ENCODE measurements around the gene FAM107B. TPM values are rescaled to one million over a fixed set of nuclear protein-coding genes. Genes with fewer than 3 reads are reported as not detected.

FAM107B gene
- total and polyA plus RNA-seq, 2 experiments from 2014 or later: 3.4 to 5.2 TPM

DNA sequence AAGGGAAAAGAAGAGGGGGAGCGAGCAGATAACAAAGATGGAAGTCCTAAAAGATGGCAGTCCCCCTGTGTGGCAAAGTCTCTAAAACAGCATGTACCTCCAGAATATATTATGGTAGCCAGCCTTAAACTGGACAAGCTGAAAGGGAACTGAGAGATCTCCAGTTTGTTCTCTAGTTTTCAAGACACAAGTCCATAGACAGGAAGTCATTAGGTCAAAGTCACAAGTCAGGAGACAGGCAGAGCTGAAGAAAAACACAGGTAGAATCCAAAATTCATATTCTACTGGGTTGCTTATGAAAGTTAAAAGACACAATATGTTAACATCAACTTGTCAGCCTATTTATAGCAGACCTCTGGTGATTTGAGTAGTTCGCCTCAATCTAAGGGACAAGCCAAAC lies 38.7 kb downstream of the FAM107B start:
- DNase-seq: no peak
- Histone ChIP-seq H3K4me2 (ENCODE audit: unreplicated experiment) (no peak overlapping the region), H3K4me3 (no peak overlapping the region), H3F3A (ENCODE audit: insufficient read depth) (no peaks in the 10 kb centered on the region), H4K20me1 (ENCODE audit: insufficient read depth) (no peaks in the 10 kb centered on the region), H3K9me2 (ENCODE audit: insufficient read depth) (no peaks in the 10 kb centered on the region), H3K9me3 (ENCODE audit: low read depth) (no peaks in the 10 kb centered on the region), H3K9ac (no peak overlapping the region), H3K27me3 (replicated peaks; ENCODE audit: insufficient read depth) (peaks cover 13% of the 10 kb centered on the region; the same call in 1 of the 2 replicates), H3K79me2 (ENCODE audit: insufficient read depth) (no peaks in the 10 kb centered on the region), H3K36me3 (ENCODE audit: low read depth) (no peaks in the 10 kb centered on the region), H3K27ac (no peak overlapping the region), H2AFZ (no peak overlapping the region), H3K4me1 (ENCODE audit: insufficient read depth) (no peaks in the 10 kb centered on the region)
- TF ChIP-seq EZH2 (IDR thresholded peaks at IDR 0.05; ENCODE audit: insufficient read depth, poor library complexity, severe bottlenecking) (no peak), EZH2phosphoT487 (IDR thresholded peaks at IDR 0.05; ENCODE audit: insufficient read depth, low read depth) (no peak)
- in situ Hi-C loops (cut with MboI): no loop called here
- WGBS, 2 experiments (ENCODE audit: low coverage in 1 of 2, low lambda C conversion rate in 2 of 2, missing lambda C conversion rate in 2 of 2): 70 to 72% methylated on average over 2 of the region's 2 CpGs

DNA sequence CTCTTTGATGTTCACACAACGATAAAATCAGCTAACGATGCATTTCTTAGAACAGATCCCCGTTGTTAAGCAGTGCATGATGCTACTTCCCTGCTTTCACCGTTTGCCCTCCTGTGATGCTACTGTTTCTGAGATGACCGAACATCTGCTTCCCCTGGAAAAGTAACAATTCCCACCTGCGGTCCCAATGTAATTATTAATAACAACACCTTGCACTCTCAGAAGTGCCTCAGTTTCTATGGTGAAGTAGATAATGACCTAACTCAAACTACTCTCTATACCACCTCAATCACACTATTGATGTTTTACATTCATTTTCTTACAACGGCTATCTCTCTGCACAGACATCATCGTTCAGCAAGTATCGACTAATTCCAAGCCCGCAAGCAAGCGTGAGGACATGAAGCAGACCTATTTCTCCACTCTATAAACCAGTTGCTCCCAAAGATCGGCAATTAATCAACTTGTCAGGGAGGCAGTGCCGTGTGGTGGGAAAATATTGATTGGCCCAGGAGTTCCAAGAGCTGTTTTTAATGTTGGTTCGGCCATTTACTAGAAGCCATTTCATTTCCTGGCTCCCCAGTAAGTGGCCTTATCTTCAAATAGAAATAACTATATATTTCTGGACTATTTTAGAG lies 42.7 kb downstream of the FAM107B start:
- no peak overlapping the region for H3K4me2 ChIP-seq (ENCODE audit: unreplicated experiment)
- DNase-seq: no peak
- no peak overlapping the region for H3K9ac ChIP-seq
- no peak for TF ChIP-seq EZH2 (IDR thresholded peaks at IDR 0.05; ENCODE audit: insufficient read depth, poor library complexity, severe bottlenecking)
- no peak for TF ChIP-seq EZH2phosphoT487 (IDR thresholded peaks at IDR 0.05; ENCODE audit: insufficient read depth, low read depth)
- 57 to 61% methylated on average over 14 of the region's 14 CpGs for WGBS, 2 experiments (ENCODE audit: low coverage in 1 of 2, low lambda C conversion rate in 2 of 2, missing lambda C conversion rate in 2 of 2)
- no peak overlapping the region for H3K27ac ChIP-seq
- H4K20me1 ChIP-seq (ENCODE audit: insufficient read depth): no peaks in the 10 kb centered on the region
- H3K4me3 ChIP-seq: no peak overlapping the region
- no peaks in the 10 kb centered on the region for H3K4me1 ChIP-seq (ENCODE audit: insufficient read depth)
- in situ Hi-C loops (cut with MboI): no loop called here
- no peaks in the 10 kb centered on the region for H3K9me2 ChIP-seq (ENCODE audit: insufficient read depth)
- H3K9me3 ChIP-seq (ENCODE audit: low read depth): no peaks in the 10 kb centered on the region
- H3K79me2 ChIP-seq (ENCODE audit: insufficient read depth): no peaks in the 10 kb centered on the region
- H3F3A ChIP-seq (ENCODE audit: insufficient read depth): no peaks in the 10 kb centered on the region
- no peaks in the 10 kb centered on the region for H3K36me3 ChIP-seq (ENCODE audit: low read depth)
- no peak overlapping the region for H2AFZ ChIP-seq
- no peaks in the 10 kb centered on the region; the same call in none of the 2 replicates for H3K27me3 ChIP-seq (replicated peaks; ENCODE audit: insufficient read depth)

GRCh38 chr10:14728346-14728745 lies 46.4 kb downstream of the FAM107B start:
- no peaks in the 10 kb centered on the region for H3K9me2 ChIP-seq (ENCODE audit: insufficient read depth)
- no peak overlapping the region for H3K4me2 ChIP-seq (ENCODE audit: unreplicated experiment)
- no peaks in the 10 kb centered on the region for H3K79me2 ChIP-seq (ENCODE audit: insufficient read depth)
- H2AFZ ChIP-seq: no peak overlapping the region
- in situ Hi-C loops (cut with MboI): no loop called here
- H3K36me3 ChIP-seq (ENCODE audit: low read depth): no peaks in the 10 kb centered on the region
- H3K4me3 ChIP-seq: no peak overlapping the region
- 49 to 51% methylated on average over 3 of the region's 3 CpGs for WGBS, 2 experiments (ENCODE audit: low coverage in 1 of 2, low lambda C conversion rate in 2 of 2, missing lambda C conversion rate in 2 of 2)
- no peaks in the 10 kb centered on the region for H3K4me1 ChIP-seq (ENCODE audit: insufficient read depth)
- DNase-seq: no peak
- TF ChIP-seq EZH2phosphoT487 (IDR thresholded peaks at IDR 0.05; ENCODE audit: insufficient read depth, low read depth): no peak
- TF ChIP-seq EZH2 (IDR thresholded peaks at IDR 0.05; ENCODE audit: insufficient read depth, poor library complexity, severe bottlenecking): no peak
- no peaks in the 10 kb centered on the region for H4K20me1 ChIP-seq (ENCODE audit: insufficient read depth)
- H3K27me3 ChIP-seq (replicated peaks; ENCODE audit: insufficient read depth): peaks cover 21% of the 10 kb centered on the region
- no peaks in the 10 kb centered on the region for H3F3A ChIP-seq (ENCODE audit: insufficient read depth)
- no peak overlapping the region for H3K27ac ChIP-seq
- H3K9ac ChIP-seq: no peak overlapping the region
- no peaks in the 10 kb centered on the region for H3K9me3 ChIP-seq (ENCODE audit: low read depth)

GRCh38 chr10:14727924-14728323 lies 46.8 kb downstream of the FAM107B start:
- Histone ChIP-seq H3K9ac (no peak overlapping the region), H3K4me3 (no peak overlapping the region), H3K4me1 (ENCODE audit: insufficient read depth) (no peaks in the 10 kb centered on the region), H3K4me2 (ENCODE audit: unreplicated experiment) (no peak overlapping the region), H2AFZ (no peak overlapping the region), H3F3A (ENCODE audit: insufficient read depth) (no peaks in the 10 kb centered on the region), H3K27me3 (replicated peaks; ENCODE audit: insufficient read depth) (peaks cover 21% of the 10 kb centered on the region), H3K9me3 (ENCODE audit: low read depth) (no peaks in the 10 kb centered on the region), H3K36me3 (ENCODE audit: low read depth) (no peaks in the 10 kb centered on the region), H3K27ac (no peak overlapping the region), H3K9me2 (ENCODE audit: insufficient read depth) (no peaks in the 10 kb centered on the region), H3K79me2 (ENCODE audit: insufficient read depth) (no peaks in the 10 kb centered on the region), H4K20me1 (ENCODE audit: insufficient read depth) (no peaks in the 10 kb centered on the region)
- TF ChIP-seq EZH2 (IDR thresholded peaks at IDR 0.05; ENCODE audit: insufficient read depth, poor library complexity, severe bottlenecking): no peak
- no peak for TF ChIP-seq EZH2phosphoT487 (IDR thresholded peaks at IDR 0.05; ENCODE audit: insufficient read depth, low read depth)
- in situ Hi-C loops (cut with MboI): no loop called here
- 7 to 17% methylated on average over 1 of the region's 1 CpG for WGBS, 2 experiments (ENCODE audit: low coverage in 1 of 2, low lambda C conversion rate in 2 of 2, missing lambda C conversion rate in 2 of 2)
- DNase-seq: no peak

All from GM23248 (cell line).